ENCODE results near the gene CIAO3.

GRCh38 chr16:704047-704446 is 36.8 kb downstream of the CIAO3 start:
- no peak for TF ChIP-seq POLR2A (IDR thresholded peaks at IDR 0.05; ENCODE audit: low read length)
- TF ChIP-seq GATA1 (IDR thresholded peaks at IDR 0.05; ENCODE audit: low read depth, low read length), result no peak
